Stomach smooth muscle (tissue), 2 donors: ENCODE measurements around the gene ARFGAP3.
A peak's percentile ranks its signal among the peaks of the same experiment; 100 is the strongest.

Experiments used
- H3K27ac ChIP-seq: one replicate; pipeline ENCODE4 v1.7.0; 2013; ENCODE audit warnings: mild to moderate bottlenecking, low read length, inconsistent platforms
- H3K27me3 ChIP-seq, 2 donors: one replicate each; pipeline ENCODE4 v1.7.0; 2013; ENCODE audit warnings: low read length in 2 of 2; ENCODE audit not compliant: insufficient read depth in 2 of 2, control insufficient read depth in 1 of 2
- H3K36me3 ChIP-seq, 2 donors: one replicate each; pipeline ENCODE4 v1.7.0; 2013; ENCODE audit warnings: low read length in 2 of 2; ENCODE audit not compliant: control insufficient read depth in 2 of 2, insufficient read depth in 2 of 2
- H3K4me1 ChIP-seq: one replicate; pipeline ENCODE4 v1.7.0; 2013; ENCODE audit warnings: low read length; ENCODE audit not compliant: control insufficient read depth, insufficient read depth
- H3K4me3 ChIP-seq, 2 donors: one replicate each; pipeline ENCODE4 v1.7.0; 2013; ENCODE audit warnings: low read length in 2 of 2
- H3K9ac ChIP-seq, 2 donors: one replicate each; pipeline ENCODE4 v1.7.0; 2013; ENCODE audit warnings: low read length in 2 of 2, mild to moderate bottlenecking in 1 of 2
- H3K9me3 ChIP-seq, 2 donors: one replicate each; pipeline ENCODE4 v1.7.0; 2013; ENCODE audit warnings: low read length in 2 of 2; ENCODE audit not compliant: control insufficient read depth in 2 of 2
- donor health status: healthy.
- donor health status: Pancreatic carcinoma.

ARFGAP3 gene

DNA sequence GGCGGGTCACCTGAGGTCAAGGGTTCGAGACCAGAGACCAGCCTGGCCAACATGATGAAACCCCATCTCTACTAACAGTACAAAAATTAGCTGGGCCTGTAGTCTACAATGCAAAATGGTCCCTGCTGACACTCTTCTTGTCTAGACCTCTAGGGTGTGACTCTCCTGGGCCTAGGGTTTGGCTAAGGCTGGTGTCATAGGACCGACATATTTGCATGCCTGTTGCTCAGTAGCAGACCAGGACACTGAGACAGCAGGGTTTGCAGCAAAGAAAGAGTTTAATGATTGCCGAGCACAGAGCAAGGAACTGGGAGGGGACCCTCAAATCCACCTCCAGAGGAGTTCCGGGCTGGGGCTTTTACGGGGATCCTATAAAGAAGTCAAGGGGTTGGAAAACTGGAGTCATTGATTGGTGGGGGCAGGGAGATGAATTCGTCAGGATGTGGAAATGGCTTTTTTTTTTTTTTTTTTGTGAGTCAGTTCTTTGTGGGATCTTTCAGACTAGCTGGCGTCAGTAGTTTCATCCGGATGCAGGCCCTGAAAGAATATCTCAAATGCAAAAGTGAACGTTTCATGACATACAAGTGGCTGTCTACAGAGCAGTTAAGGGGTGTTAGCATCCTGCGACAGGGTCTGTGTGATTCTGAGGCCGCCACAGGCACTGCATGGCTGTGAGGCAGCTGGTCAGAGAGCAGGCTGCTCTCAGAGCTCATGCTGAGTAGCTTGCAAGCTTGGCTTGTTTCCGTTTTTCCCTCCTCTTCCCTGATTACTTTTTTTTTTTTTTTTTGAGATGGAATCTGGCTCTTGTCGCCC lies 109.2 kb downstream of the ARFGAP3 start:
- no peaks in the 10 kb centered on the region for H3K27me3 ChIP-seq
- no peak overlapping the region for H3K4me3 ChIP-seq
- no peaks in the 10 kb centered on the region for H3K9me3 ChIP-seq
- H3K36me3 ChIP-seq, result no peaks in the 10 kb centered on the region
- peak overlapping the region; percentile 11 for H3K27ac ChIP-seq
- no peak overlapping the region for H3K9ac ChIP-seq
- peaks cover 16% of the 10 kb centered on the region for H3K4me1 ChIP-seq
